T-helper 1 cell treated with Interleukin-12 subunit alpha and Interleukin-12 subunit beta and Interleukin-4 antibody, amounts not matched to agents 30 μg/mL and 1 μg/mL, for 36 hours (primary cell): Measurements from ENCODE around the gene HSD17B2.
"Not testable (repeated sequence)": the region's sequence is repeated elsewhere in the genome, so short reads cannot be mapped to it uniquely, and the experiment has no call there.

Experiments used
- H3K27ac Mint-ChIP-seq: one replicate; pipeline ENCODE4 v1.8.0; 2021; ENCODE audit warnings: mild to moderate bottlenecking, mixed read lengths
- H3K27me3 Mint-ChIP-seq: one replicate; pipeline ENCODE4 v1.8.0; 2021; ENCODE audit warnings: low read depth, mixed read lengths
- H3K36me3 Mint-ChIP-seq: one replicate; pipeline ENCODE4 v1.8.0; 2021; ENCODE audit warnings: low read depth, mixed read lengths
- H3K4me1 Mint-ChIP-seq: one replicate; pipeline ENCODE4 v1.8.0; 2021; ENCODE audit warnings: low read depth, mixed read lengths
- H3K4me3 Mint-ChIP-seq: one replicate; pipeline ENCODE4 v1.8.0; 2021; ENCODE audit warnings: mild to moderate bottlenecking, moderate library complexity, mixed read lengths
- H3K9me3 Mint-ChIP-seq: one replicate; pipeline ENCODE4 v1.8.0; 2021; ENCODE audit warnings: mixed read lengths

The HSD17B2 gene

DNA sequence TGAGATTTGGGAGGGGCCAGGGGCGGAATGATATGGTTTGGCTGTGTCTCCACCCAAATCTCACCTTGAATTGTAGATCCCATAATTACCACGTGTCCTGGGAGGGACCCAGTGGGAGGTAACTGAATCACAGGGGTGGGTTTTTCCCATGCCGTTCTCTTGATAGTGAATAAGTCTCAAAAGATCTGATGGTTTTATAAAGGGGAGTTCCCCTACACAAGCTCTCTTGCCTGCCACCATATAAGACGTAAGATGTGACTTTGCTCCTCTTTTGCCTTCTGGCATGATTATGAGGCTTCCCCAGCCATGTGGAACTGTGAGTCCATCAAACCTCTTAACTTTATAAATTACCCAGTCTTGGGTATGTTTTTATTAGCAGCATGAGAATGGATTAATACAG, 25.3 kb upstream of the HSD17B2 start:
- H3K27me3 Mint-ChIP-seq, H3K27ac Mint-ChIP-seq, H3K4me3 Mint-ChIP-seq: not testable (repeated sequence)
- Mint-ChIP-seq H3K9me3 (peaks cover 32% of the 10 kb centered on the region), H3K36me3 (peaks cover 22% of the 10 kb centered on the region), H3K4me1 (peaks cover 12% of the 10 kb centered on the region)

DNA sequence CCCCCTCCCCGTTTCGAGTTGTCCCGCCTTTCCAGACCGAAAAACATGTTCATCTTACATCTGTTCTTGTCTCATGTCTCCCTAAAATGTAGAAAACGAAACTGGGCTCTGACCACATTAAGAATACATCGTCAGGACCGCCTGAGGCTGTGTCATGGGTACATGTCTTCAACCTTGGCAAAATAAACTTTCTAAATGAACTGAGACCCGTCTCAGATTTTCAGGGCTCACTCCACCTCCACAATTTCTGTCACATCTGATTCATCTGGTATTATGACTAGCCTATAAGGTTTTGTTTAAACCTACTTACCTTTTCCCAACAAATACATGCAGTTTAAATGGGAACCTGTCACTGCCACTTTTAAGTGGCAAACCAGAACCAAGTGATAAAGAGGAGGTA, 24.4 kb upstream of the HSD17B2 start:
- Mint-ChIP-seq H3K9me3 (peaks cover 32% of the 10 kb centered on the region), H3K4me3 (peak overlapping the region; percentile 84), H3K27ac (no peak overlapping the region), H3K36me3 (peaks cover 22% of the 10 kb centered on the region), H3K4me1 (peaks cover 12% of the 10 kb centered on the region), H3K27me3 (peaks cover 5% of the 10 kb centered on the region)

DNA sequence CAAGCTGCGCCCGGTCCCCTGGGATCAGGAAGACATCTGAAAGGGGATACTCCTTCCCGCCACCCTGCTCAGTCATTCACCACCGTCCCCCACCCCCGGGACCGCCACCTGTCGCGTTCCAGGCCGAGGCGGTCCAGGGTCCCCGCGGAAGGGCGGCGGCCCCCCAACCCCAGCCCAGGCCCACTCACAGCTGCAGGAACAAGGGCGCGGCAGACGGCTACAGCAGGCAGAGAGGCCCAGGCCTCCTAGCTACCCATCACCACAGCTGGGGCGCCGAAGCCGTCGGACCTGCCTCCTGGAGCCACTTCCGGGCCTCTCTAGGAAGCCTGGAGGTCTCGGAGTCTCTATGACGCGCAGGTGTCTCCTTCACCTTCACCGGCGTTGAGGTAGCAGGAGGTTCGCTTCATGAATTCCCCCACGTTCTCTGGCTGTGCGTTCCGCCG, 23.8 kb upstream of the HSD17B2 start, which contains the start of gene SDR42E1:
TSS of gene SDR42E1 (minus strand) at position 272 of the 443 bp plus-strand sequence. CDS start 10,612 bp downstream, outside the sequence.
- peaks cover 8% of the 10 kb centered on the region for H3K27me3 Mint-ChIP-seq
- peaks cover 12% of the 10 kb centered on the region for H3K4me1 Mint-ChIP-seq
- H3K36me3 Mint-ChIP-seq, result peaks cover 22% of the 10 kb centered on the region
- H3K27ac Mint-ChIP-seq, result peak within 1 kb of the TSS; percentile 52
- peak within 1 kb of the TSS; percentile 84 for H3K4me3 Mint-ChIP-seq
- peaks cover 32% of the 10 kb centered on the region for H3K9me3 Mint-ChIP-seq

DNA sequence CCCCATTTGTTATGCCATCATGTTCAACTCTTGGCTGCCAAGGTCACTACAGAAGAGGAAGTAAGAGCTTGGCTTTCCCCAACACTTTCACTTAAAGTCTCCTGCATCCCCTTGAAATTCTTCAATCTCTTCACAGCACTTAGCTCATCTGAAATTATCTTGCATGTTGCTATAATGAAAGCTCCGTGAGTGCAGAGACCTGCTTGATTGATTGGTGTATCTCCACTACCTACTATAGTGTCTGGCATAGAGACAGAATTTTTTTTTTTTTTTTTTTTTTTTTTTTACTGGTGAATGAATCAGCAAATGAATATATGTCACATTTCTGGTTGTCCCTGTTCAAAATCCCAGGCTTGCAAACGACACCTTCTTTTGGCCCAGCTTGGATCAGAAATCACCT, 21.9 kb upstream of the HSD17B2 start:
- no peak overlapping the region for H3K27ac Mint-ChIP-seq
- H3K4me3 Mint-ChIP-seq, result no peak overlapping the region

DNA sequence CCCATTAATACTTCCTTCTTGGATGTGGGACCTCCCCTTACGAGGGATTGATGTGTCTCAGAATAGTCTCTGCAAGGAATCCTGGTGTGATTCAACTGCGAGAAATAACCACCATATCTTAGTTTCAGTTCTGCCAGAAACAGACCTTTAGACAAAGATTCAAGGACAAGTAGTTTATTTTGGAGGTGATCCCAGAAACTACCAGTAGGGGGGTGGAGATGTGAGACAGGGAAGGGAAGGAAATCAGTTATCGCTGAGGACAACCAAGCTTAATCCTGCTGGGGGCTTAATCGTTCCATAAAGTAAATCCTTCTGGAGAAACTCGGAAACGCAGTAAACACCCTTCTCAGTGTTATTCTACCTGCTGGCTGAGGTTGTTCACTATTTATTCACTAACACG, 18.8 kb upstream of the HSD17B2 start:
- Mint-ChIP-seq H3K27ac (no peak overlapping the region), H3K27me3 (peaks cover 12% of the 10 kb centered on the region), H3K4me3 (no peak overlapping the region), H3K9me3 (peaks cover 3% of the 10 kb centered on the region), H3K4me1 (peaks cover 5% of the 10 kb centered on the region), H3K36me3 (no peaks in the 10 kb centered on the region)

More for the DNA sequence above, 21.9 kb upstream of the HSD17B2 start:
- Mint-ChIP-seq H3K27me3 (peaks cover 12% of the 10 kb centered on the region), H3K4me1 (peaks cover 12% of the 10 kb centered on the region), H3K36me3 (peaks cover 19% of the 10 kb centered on the region), H3K9me3 (peaks cover 27% of the 10 kb centered on the region)

DNA sequence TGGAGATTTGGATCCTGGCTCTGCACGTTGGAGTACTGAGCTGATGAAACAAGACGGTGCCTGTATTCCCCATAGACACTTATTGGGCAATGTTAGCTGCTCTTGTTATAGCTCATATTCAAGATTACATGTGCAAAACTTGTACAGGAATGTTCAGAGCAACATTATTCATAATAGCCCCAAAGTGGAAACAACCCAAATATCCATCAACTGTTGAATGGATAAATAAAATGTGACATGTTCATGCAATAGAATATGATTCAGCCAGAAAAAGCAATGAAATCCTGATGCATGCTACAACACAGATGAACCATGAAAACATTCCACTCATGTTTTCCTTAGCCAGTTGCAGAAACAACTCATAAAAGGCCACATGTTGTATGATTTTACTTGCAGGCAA, 18.1 kb upstream of the HSD17B2 start:
- H3K27ac Mint-ChIP-seq, result no peak overlapping the region
- no peaks in the 10 kb centered on the region for H3K36me3 Mint-ChIP-seq
- H3K9me3 Mint-ChIP-seq, result no peaks in the 10 kb centered on the region
- H3K27me3 Mint-ChIP-seq, result peaks cover 12% of the 10 kb centered on the region
- H3K4me3 Mint-ChIP-seq, result no peak overlapping the region
- no peaks in the 10 kb centered on the region for H3K4me1 Mint-ChIP-seq

DNA sequence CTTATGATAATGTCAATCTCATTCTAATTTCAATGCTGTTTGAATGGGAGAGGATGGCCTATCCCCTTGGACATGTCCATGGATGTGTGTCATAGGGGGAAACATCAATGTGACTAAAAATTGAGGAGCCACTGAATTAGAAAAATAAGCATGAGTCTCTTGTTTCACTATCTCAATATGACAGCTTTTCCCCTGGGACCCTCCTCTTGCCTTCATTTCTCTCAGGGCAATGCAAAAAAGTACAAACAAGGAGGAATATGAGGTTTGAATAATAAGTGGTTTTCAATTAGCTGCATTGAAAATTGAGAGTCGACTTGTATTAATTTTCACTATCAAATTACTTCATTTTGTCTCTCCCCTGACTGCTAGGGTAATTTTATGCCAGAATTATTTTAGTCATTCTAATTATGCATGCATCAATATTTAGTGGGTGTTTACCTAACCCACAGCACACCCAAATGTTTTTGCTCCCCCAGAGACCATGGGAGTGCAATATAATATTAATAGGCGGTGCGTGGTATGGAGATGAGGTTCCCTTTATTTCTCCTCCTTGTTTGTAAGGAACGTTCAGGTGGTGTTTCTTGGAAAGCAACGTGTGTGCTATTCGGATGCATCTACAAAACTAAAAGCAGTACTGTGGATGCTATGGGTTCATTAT, 17.0 kb upstream of the HSD17B2 start:
- Mint-ChIP-seq H3K9me3 (no peaks in the 10 kb centered on the region), H3K36me3 (no peaks in the 10 kb centered on the region), H3K27ac (no peak overlapping the region), H3K4me1 (no peaks in the 10 kb centered on the region), H3K27me3 (peaks cover 8% of the 10 kb centered on the region), H3K4me3 (no peak overlapping the region)

DNA sequence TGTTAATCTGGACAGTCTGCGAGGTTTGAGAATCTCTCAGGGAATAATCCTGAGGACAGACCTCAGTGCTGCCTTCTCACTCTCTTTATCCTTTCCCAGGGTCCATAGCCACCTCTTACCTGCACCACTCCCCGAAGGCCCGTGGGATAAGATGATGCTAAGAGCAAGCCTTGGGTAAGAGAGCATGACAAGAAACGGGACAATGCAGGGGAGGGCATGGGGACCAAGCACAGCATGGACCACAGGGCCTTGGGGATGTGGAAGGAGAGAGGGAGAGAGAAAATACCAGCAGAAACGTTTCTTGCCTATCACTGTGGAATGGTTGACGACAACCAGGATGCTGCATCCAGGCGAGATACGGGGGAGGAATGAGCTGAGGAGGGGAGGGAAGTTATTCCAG, 15.5 kb upstream of the HSD17B2 start:
- H3K27me3 Mint-ChIP-seq, result peaks cover 18% of the 10 kb centered on the region
- no peaks in the 10 kb centered on the region for H3K4me1 Mint-ChIP-seq
- no peaks in the 10 kb centered on the region for H3K9me3 Mint-ChIP-seq
- no peaks in the 10 kb centered on the region for H3K36me3 Mint-ChIP-seq
- no peak overlapping the region for H3K4me3 Mint-ChIP-seq
- H3K27ac Mint-ChIP-seq, result no peak overlapping the region

DNA sequence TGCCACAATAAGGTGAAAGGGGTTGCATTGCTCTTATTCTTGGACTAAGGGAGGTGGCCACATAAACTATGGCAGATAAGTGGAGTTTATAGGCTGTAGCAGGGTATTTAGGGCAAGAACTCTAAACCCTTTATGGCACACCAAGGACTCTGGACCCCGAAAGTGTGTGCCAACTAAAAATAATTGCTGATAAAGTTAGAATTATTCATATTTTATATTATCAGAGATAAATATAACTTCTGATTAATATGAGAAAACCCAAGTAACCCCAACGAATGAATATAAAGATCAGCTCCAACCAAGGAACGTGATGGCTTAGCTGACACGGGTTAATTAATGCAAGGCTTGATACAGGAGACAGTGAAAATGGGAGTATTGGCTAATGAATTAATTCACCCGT, 15.0 kb upstream of the HSD17B2 start:
- Mint-ChIP-seq H3K27ac (no peak overlapping the region), H3K9me3 (no peaks in the 10 kb centered on the region), H3K4me1 (no peaks in the 10 kb centered on the region), H3K27me3 (peaks cover 18% of the 10 kb centered on the region), H3K4me3 (no peak overlapping the region), H3K36me3 (no peaks in the 10 kb centered on the region)

DNA sequence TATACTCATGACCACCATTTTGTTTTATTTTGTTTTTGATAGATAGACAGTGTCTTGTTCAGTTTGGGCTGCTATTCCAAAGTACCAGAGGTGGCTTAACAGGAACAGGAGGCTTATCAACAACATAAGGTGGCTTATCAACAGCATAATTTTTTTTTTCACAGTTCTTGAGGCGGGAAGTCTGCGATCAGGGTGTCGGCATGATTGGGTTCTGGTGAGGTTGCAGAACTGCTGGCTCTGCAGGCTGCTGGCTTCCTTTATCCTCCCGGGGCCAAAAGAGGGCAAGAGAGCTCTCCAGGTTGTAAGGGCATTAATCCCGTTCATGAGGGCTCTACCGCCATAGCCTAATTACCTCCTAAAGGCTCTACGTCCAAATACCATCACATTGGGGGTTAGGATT, 11.8 kb upstream of the HSD17B2 start:
- H3K9me3 Mint-ChIP-seq, result no peaks in the 10 kb centered on the region
- H3K4me1 Mint-ChIP-seq, result no peaks in the 10 kb centered on the region
- H3K4me3 Mint-ChIP-seq, result no peak overlapping the region
- no peak overlapping the region for H3K27ac Mint-ChIP-seq
- peaks cover 11% of the 10 kb centered on the region for H3K27me3 Mint-ChIP-seq
- H3K36me3 Mint-ChIP-seq, result no peaks in the 10 kb centered on the region

DNA sequence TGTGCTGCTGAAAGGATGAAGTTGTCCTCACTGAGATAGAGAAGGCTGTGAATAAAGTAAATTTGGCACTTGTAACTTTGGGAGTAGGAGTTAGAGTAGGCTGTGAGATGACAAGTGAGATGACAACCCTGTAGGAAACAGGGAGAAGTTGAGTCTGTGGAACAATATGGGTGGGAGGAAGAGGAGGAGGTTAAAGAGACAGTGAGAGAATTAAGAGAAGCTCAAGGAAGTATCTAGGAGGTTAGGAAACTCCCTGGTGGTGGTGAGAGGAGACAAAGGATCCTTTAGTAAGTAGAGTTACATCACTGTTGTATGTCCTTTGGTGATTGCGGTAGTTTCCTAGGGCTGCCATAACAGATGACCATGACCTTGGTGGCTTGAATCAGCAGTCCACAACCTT, 10.7 kb upstream of the HSD17B2 start:
- Mint-ChIP-seq H3K9me3 (no peaks in the 10 kb centered on the region), H3K4me3 (no peak overlapping the region), H3K27ac (no peak overlapping the region), H3K36me3 (no peaks in the 10 kb centered on the region), H3K4me1 (no peaks in the 10 kb centered on the region), H3K27me3 (peaks cover 11% of the 10 kb centered on the region)

DNA sequence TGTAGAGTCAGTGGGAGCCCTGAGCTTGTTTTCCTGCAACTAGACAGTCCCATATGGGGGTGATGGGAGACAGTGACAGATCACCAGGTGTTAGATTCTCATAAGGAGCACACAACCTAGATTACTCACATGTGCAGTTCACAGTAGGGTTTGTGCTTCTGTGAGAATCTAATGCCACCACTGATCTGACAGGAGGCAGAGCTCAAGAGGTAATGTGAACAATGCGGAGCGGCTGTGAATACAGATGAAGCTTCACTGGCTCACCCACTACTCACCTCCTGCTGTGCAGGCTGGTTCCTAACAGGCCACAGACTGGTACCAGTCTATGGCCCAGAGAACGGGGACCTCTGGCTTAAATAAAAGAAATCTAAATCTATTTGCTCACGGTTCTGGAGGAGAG, 10.2 kb upstream of the HSD17B2 start:
- peaks cover 11% of the 10 kb centered on the region for H3K27me3 Mint-ChIP-seq
- no peaks in the 10 kb centered on the region for H3K9me3 Mint-ChIP-seq
- H3K4me3 Mint-ChIP-seq, result no peak overlapping the region
- H3K36me3 Mint-ChIP-seq, result no peaks in the 10 kb centered on the region
- no peaks in the 10 kb centered on the region for H3K4me1 Mint-ChIP-seq
- H3K27ac Mint-ChIP-seq, result no peak overlapping the region

DNA sequence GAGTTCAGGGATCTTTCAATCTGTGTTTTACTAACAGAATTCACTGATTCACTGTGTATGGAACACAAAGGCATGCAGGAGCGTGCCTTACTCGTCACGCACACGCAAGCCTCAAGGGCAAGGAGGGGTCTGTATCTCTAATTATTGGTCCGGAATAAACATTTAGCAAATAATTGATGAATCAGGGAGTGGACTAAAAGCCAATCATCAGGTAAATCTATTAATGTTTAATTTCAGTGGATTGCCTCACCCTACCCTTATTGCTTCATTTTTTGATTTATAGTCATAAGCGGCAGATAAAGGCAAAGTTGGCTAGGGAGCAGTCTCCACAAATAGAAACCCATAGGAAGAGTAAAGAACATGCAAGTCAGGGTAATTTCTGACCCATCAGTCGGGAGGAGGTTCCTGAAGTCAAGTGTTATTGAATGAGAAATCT, 7.4 kb upstream of the HSD17B2 start:
- H3K9me3 Mint-ChIP-seq, result no peaks in the 10 kb centered on the region
- H3K4me3 Mint-ChIP-seq, result no peak overlapping the region
- H3K36me3 Mint-ChIP-seq, result no peaks in the 10 kb centered on the region
- no peaks in the 10 kb centered on the region for H3K4me1 Mint-ChIP-seq
- peaks cover 11% of the 10 kb centered on the region for H3K27me3 Mint-ChIP-seq
- H3K27ac Mint-ChIP-seq, result no peak overlapping the region

DNA sequence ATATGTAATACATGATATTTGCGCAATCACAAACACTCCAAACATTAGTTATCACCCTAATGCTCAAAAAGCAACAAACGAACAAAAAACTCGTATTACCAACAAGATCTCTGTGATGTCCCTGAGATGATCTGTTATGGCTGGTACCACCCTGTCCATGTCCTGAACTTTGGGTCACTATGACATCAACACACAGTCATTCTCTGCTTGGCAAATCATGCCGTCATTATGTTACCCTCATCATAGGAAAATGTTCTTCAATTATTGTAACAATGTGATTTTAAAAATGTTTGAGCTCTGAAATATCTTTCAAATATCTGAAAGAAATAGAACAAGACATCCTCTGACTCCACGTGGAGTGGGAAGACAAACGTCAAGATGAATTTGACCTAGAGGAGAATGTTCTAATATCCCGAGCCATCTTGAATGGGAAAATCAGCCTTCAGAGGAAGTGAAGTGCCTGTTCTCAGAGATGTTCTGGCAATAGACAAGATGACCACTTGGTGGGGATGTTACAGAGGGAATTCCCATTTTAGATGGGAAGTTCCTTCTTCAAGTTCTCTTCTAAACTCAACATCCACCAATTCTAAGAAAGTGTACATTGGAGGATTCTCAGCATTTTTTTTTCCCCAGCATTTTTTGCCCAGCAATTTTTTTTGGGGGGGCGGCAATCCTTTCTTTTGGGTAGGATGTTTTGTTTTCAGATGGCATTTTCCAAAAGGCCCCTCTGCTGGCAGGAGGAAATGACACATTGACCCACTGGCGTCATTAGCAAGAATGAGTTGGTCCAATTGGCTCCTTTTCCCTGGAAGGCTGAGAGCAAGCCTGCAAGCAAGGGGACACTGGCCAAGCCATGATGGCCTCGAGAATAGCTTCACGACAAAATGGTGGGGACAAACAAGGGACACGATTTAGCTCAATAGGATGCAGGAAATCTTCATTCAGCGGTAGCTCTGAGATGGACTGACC, 3.7 kb upstream of the HSD17B2 start:
- Mint-ChIP-seq H3K27me3 (peaks cover 8% of the 10 kb centered on the region), H3K4me1 (no peaks in the 10 kb centered on the region), H3K9me3 (no peaks in the 10 kb centered on the region), H3K27ac (no peak overlapping the region), H3K36me3 (no peaks in the 10 kb centered on the region), H3K4me3 (no peak overlapping the region)

DNA sequence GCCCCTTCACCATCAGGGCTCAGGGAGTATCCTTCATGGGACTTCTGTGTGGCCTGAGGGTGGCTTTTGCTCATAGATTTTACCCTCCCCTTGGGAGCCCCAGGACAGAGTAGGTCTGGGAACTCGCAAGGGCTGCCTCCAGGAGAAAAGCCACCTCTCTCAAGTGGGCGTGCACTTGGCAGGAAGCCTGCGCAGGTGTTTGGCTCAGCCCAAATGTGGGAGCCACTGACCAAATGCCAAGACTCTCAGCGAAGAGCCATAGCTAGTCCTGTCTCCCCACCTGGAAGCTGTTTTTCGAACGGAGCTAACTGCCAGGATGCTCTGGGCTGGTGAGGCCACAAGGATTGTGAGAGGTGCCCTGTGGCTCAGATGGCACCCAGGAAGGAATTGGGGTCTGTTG, 2.0 kb upstream of the HSD17B2 start:
- Mint-ChIP-seq H3K4me3 (no peak overlapping the region), H3K9me3 (no peaks in the 10 kb centered on the region), H3K27ac (no peak overlapping the region), H3K36me3 (no peaks in the 10 kb centered on the region), H3K4me1 (no peaks in the 10 kb centered on the region), H3K27me3 (peaks cover 8% of the 10 kb centered on the region)
